GM12873 (cell line): Measurements from ENCODE around the gene ERBB4.

ENCODE experiments used
- TF ChIP-seq, protein P1 (sequence below): IDR thresholded peaks from 2 replicates; pipeline ENCODE4 v1.5.1; 2012; ENCODE audit warnings: low read depth, mild to moderate bottlenecking, moderate library complexity, low read length, control low read depth; ENCODE audit not compliant: insufficient read depth; ENCODE audit errors: missing control alignments

Gene ERBB4

DNA sequence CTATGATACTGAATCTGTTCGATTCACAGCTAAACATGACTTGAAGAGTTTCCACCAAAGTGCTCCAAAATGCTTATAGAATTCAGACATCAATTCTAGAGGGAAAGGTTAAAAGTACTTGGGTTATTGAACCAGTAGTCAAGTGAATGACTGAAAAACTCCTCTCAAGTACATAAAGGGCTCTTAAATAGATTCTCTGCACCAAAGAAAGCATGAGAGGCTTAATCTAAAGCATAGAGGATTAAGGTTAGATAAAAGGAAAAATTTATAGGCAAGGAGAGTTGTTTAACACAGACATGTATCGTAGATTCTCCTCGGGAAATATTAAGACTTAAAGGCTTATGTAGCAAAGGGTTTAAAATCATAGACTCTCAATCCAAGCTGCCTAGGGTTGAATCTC is 701.4 kb downstream of the ERBB4 start:
- TF ChIP-seq, protein P1, sequence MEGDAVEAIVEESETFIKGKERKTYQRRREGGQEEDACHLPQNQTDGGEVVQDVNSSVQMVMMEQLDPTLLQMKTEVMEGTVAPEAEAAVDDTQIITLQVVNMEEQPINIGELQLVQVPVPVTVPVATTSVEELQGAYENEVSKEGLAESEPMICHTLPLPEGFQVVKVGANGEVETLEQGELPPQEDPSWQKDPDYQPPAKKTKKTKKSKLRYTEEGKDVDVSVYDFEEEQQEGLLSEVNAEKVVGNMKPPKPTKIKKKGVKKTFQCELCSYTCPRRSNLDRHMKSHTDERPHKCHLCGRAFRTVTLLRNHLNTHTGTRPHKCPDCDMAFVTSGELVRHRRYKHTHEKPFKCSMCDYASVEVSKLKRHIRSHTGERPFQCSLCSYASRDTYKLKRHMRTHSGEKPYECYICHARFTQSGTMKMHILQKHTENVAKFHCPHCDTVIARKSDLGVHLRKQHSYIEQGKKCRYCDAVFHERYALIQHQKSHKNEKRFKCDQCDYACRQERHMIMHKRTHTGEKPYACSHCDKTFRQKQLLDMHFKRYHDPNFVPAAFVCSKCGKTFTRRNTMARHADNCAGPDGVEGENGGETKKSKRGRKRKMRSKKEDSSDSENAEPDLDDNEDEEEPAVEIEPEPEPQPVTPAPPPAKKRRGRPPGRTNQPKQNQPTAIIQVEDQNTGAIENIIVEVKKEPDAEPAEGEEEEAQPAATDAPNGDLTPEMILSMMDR = no peak

DNA sequence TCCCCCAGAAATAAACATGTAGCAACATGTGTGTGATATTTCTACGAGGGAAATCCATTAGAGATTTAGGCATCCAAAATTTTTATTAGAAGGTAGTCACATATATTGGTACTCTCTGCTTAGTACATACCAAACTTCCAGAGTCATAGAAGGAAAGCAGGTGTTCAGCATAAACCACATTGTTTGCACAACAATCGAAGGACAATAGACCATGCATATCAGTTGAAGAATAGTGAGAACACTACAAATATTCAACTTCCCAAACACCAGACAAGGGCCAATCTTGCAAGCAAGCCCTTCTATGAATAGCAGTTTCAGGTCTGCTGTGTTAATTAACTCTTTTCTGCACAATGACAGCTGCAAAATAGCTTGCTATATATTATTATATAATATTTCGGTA is 702.2 kb downstream of the ERBB4 start:
- TF ChIP-seq, protein P1 = no peak

DNA sequence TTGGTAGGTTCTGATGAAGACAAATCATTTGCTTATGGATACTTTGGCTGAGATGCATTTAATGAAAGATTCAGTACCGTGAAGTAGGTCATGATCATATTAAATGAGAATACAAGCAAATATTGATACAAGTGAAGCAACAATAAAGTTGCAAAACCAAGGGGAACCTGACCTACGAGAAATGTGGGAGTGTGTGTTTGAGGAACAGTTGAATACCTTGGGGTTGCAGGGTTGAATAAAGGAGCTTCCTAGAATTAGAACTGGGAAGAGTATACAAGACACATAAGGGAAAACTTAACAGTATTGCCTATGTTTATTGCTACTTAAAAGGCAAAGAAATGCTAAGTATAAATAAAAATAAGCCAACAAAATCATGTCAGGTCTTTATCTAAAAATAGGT is 702.9 kb downstream of the ERBB4 start:
- TF ChIP-seq, protein P1 = no peak

DNA sequence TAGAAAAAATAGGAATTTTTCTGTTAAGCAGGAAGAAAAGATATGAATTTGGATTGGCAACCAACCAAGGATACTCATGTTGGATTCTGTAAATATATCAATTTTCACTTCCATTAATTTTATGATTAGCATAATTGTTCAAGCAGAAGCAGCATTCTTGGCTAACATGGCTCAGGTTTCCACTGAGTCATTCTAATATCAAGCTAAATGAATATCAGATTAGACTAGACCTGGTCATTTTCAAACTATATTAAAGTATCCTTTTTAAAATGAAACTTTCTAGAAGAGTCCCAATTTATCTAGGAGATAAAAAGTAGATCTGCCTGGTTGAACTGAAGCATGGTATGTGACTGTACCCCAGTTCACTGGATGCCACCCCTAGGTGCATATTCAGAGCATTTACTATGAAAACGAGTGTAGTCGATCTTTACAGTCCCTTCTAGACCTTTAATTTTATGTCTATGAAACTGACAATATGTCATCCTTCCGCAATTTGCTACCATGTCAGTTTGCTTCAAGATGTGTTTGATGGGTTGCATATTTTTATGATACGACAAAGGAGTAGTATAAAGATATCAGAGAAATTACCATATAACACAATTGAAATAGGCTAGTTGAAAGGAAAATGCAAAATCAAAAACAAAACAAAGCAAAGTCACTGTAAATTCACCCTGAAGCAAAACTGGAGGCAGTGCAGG is 704.9 kb downstream of the ERBB4 start:
- TF ChIP-seq, protein P1 = no peak

DNA sequence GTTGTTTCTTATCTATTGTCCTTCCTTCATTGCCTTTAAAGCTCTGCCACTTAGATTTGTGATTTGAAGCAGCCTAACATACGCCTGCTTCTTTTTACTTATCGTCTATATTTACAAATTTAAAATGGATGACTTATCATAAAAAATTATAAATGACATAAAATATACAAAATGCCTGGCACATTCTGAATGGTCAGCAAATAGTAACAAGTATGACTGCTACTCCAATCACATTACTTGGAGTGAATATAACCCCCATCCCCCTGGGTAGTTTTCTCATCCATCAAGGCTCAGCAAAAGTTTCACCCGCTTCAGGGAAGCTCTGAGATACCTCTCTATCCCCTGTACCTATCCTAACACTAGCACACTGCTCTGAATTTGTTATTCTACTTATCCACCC is 708.9 kb downstream of the ERBB4 start:
- TF ChIP-seq, protein P1 = no peak

DNA sequence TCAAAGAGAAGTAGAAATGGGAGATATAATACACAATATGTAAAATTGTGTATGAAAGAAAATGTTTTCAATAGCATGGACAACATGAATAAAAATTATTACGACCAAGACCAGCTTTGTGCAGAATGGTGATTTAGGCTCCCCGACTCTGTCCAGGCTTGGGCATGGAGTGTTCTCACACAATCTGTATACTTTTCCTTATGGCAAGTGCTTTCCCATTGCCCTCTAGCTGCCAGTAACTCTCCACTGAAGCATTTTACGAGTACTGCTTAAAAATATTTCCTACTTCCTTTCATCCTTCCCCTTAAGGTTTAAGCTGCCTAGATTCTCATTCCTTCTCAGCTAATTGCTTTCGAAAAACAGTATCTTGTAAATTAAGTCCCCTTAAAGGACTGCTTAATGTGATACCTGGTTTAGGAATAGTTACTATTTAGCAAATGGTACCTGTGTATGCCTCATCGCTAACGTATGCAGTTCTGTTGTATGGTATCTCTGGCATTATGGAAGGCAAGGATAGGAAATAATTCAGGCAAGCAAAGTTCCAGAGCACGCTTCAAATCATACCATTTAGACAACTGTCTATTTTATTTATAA is 714.6 kb downstream of the ERBB4 start:
- TF ChIP-seq, protein P1 = no peak

DNA sequence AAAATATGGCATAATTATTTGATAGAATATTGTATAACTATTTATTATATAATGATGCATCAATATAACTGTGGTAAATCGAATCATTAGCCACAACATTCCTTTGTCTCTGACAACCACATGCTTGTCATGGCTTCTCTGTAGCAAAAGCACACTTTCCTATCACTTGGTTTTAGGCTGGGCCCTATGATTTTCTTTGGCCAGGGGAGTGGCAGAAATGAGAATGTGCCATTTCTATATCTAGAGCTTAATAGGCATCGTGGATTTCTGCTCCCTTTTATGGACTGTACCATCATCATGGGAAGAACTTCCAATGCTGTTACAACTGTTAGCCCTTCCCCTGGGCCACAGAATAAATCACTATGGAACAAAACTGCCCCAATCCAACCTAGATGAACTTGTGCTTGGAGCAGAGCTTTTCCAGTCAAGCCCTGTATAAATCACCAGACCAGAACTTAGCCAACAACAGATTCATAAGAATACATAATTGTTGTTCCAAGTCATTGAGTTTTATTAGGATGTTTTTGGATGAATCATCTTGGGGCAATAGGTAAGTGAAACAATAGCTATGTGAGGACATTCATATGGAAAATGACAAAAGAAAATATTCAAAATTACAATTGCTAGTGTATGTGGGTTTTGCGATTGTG is 715.8 kb downstream of the ERBB4 start:
- TF ChIP-seq, protein P1 = no peak
